ENCODE data around the gene MAGI3.
A peak's percentile ranks its signal among the peaks of the same experiment; 100 is the strongest.
"Not testable (repeated sequence)": the region's sequence is repeated elsewhere in the genome, so short reads cannot be mapped to it uniquely, and the experiment has no call there.

Gene MAGI3

GRCh38 chr1:113536182-113536780 lies 146.0 kb downstream of the MAGI3 start:
- DNase-seq = no peak
- TF ChIP-seq GATA1 (IDR thresholded peaks at IDR 0.05; ENCODE audit: low read depth, low read length) (no peak), POLR2A (IDR thresholded peaks at IDR 0.05; ENCODE audit: low read length) (no peak)

DNA sequence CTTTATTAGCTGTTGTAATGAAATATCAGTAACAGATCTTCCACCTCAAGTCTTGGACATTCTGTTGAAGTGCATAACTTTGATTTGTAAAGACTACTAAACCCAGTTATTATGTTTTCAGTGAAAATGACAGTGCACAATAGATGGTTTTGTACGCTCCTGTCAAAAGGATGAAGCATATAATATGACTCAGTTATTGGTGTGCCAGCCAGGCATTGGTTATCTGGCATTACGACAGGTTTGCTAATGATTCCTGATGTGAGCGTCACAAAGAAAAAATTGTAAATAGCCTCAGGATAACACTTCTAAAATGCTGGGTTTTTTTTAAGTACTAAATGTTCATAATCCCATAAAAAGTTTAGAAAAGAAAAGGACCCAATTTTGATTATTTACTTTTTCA lies 147.9 kb downstream of the MAGI3 start:
- no peak for TF ChIP-seq GATA1 (IDR thresholded peaks at IDR 0.05; ENCODE audit: low read depth, low read length)
- no peak for TF ChIP-seq POLR2A (IDR thresholded peaks at IDR 0.05; ENCODE audit: low read length)
- no peak for DNase-seq

DNA sequence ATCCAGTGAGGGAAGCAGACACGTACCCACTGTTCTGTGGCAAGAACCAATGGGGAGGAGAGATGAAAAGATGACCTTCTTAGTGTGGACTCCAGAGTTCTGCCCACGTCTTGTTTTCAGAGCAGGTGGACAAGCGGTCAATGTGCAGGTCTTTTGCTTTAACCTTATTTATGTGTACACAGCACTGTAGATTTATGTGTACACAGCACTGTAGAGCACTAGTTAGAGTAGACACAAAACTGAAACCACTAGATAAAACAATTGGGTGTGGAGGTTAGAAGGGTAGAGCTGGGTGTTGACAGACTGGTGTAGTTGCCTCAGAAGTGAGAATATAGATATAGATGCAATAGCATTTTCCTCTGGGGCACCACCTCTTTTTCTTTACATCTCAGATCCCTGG lies 150.0 kb downstream of the MAGI3 start:
- DNase-seq = peak; percentile 12 to 32
- TF ChIP-seq POLR2A (IDR thresholded peaks at IDR 0.05; ENCODE audit: low read length) = no peak
- TF ChIP-seq GATA1 (IDR thresholded peaks at IDR 0.05; ENCODE audit: low read depth, low read length) = no peak

GRCh38 chr1:113541106-113541505 lies 150.8 kb downstream of the MAGI3 start:
- DNase-seq = no peak
- TF ChIP-seq GATA1 (IDR thresholded peaks at IDR 0.05; ENCODE audit: low read depth, low read length) (no peak), POLR2A (IDR thresholded peaks at IDR 0.05; ENCODE audit: low read length) (no peak)

- DNase-seq = no peak
Measured at GRCh38 chr1:113542221-113542701, 151.9 kb downstream of the MAGI3 start.

GRCh38 chr1:113543110-113543509 lies 152.8 kb downstream of the MAGI3 start:
- TF ChIP-seq GATA1 (IDR thresholded peaks at IDR 0.05; ENCODE audit: low read depth, low read length) = no peak
- no peak for TF ChIP-seq POLR2A (IDR thresholded peaks at IDR 0.05; ENCODE audit: low read length)
- DNase-seq = no peak

More at GRCh38 chr1:113542221-113542701, 151.9 kb downstream of the MAGI3 start:
- TF ChIP-seq GATA1 (IDR thresholded peaks at IDR 0.05; ENCODE audit: low read depth, low read length) (no peak), POLR2A (IDR thresholded peaks at IDR 0.05; ENCODE audit: low read length) (no peak)

GRCh38 chr1:113545210-113545609 lies 154.9 kb downstream of the MAGI3 start:
- no peak for DNase-seq
- TF ChIP-seq POLR2A (IDR thresholded peaks at IDR 0.05; ENCODE audit: low read length) = no peak
- TF ChIP-seq GATA1 (IDR thresholded peaks at IDR 0.05; ENCODE audit: low read depth, low read length) = no peak

- DNase-seq = no peak
- TF ChIP-seq GATA1 (IDR thresholded peaks at IDR 0.05; ENCODE audit: low read depth, low read length) = no peak
- no peak for TF ChIP-seq POLR2A (IDR thresholded peaks at IDR 0.05; ENCODE audit: low read length)
Measured at GRCh38 chr1:113545626-113546025, 155.3 kb downstream of the MAGI3 start.

- no peak for DNase-seq
- TF ChIP-seq POLR2A (IDR thresholded peaks at IDR 0.05; ENCODE audit: low read length) (no peak), GATA1 (IDR thresholded peaks at IDR 0.05; ENCODE audit: low read depth, low read length) (no peak)
Measured at GRCh38 chr1:113551728-113552127, 161.4 kb downstream of the MAGI3 start.

DNA sequence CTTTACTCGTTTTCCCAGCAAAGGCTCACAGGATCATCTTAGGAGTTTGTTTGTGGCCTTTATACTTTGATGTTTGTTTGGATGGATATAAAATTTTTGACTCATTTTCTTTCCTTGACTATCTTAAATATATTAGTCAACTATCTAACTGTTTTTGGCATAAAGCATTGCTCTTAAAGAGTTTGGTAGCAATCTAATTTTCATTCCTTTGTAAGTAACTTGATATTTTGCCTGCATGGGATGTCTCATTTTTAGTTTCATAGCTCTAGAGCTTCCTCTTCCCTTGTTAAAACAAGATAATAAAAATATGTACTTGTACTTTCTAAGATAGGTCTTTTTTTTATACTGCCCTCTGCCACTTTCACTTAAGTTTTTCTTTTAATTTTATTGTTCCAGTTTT lies 161.9 kb downstream of the MAGI3 start:
- no peak for TF ChIP-seq GATA1 (IDR thresholded peaks at IDR 0.05; ENCODE audit: low read depth, low read length)
- TF ChIP-seq POLR2A (IDR thresholded peaks at IDR 0.05; ENCODE audit: low read length) = no peak
- no peak for DNase-seq

- TF ChIP-seq POLR2A (IDR thresholded peaks at IDR 0.05; ENCODE audit: low read length) (no peak), GATA1 (IDR thresholded peaks at IDR 0.05; ENCODE audit: low read depth, low read length) (no peak)
- no peak for DNase-seq
Measured at GRCh38 chr1:113557187-113557586, 166.9 kb downstream of the MAGI3 start.

DNA sequence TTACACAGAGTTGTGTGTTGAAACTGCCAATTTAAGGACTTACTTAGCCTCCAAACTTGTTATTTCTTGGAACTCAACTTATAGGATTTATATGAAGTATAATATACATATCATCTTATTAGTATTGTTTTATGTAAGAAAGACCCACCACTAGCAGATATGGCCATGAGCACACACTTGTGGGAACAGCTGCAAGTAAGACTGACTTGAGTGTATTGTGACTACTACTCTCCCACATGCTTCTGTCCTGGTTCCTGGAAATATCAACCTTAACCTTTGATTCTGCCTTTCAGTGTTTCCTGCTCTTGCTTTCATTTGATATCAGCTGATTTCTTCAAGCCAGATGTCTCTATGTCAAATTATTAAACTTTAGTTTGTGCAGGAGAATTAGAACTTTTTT lies 175.3 kb downstream of the MAGI3 start:
- TF ChIP-seq GATA1 (IDR thresholded peaks at IDR 0.05; ENCODE audit: low read depth, low read length) (no peak), POLR2A (IDR thresholded peaks at IDR 0.05; ENCODE audit: low read length) (no peak)
- no peak for DNase-seq

DNA sequence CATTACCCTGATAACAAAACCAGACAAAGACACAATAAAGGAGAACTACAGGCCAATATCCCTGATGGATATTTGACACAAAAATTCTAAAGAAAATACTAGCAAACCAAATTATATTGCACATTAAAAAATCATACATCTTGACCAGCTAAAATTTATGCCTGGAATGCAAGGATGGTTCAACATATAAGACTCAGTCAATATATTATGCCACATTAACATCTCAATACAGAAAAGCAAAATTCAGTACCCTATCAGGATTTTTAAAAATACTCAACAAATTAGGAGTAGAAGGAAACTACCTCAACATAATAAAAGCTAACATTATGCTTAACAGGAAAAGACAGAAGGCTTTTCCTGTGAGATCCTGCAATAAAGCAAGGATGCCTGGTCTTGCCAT lies 177.1 kb downstream of the MAGI3 start:
- TF ChIP-seq GATA1 (IDR thresholded peaks at IDR 0.05; ENCODE audit: low read depth, low read length) (no peak), POLR2A (IDR thresholded peaks at IDR 0.05; ENCODE audit: low read length) (no peak)
- peak; percentile 12 to 17 for DNase-seq

GRCh38 chr1:113575744-113576260 lies 185.5 kb downstream of the MAGI3 start:
- not testable (repeated sequence) for DNase-seq

- TF ChIP-seq POLR2A (IDR thresholded peaks at IDR 0.05; ENCODE audit: low read length) (no peak), GATA1 (IDR thresholded peaks at IDR 0.05; ENCODE audit: low read depth, low read length) (no peak)
- DNase-seq = no peak
Measured at GRCh38 chr1:113576271-113576670, 186.0 kb downstream of the MAGI3 start.

Measured in erythroblast (primary cell).